ENCODE data around the gene CDC45.
"Not testable (repeated sequence)": the region's sequence is repeated elsewhere in the genome, so short reads cannot be mapped to it uniquely, and the experiment has no call there.

Gene CDC45

GRCh38 chr22:19518635-19519034 is 38.9 kb downstream of the CDC45 start:
- DNase-seq, result no peak

GRCh38 chr22:19519041-19519926 is 39.6 kb downstream of the CDC45 start:
- no peak for DNase-seq

- DNase-seq, result no peak
Measured at GRCh38 chr22:19520007-19520406, 40.3 kb downstream of the CDC45 start.

GRCh38 chr22:19520566-19521305 is 41.0 kb downstream of the CDC45 start:
- DNase-seq, result no peak

GRCh38 chr22:19522190-19522880 is 42.6 kb downstream of the CDC45 start:
- DNase-seq, result no peak

GRCh38 chr22:19522881-19523239 is 43.1 kb downstream of the CDC45 start:
- DNase-seq, result no peak

GRCh38 chr22:19523240-19524169 is 43.8 kb downstream of the CDC45 start:
- no peak for DNase-seq

GRCh38 chr22:19524170-19525115 is 44.7 kb downstream of the CDC45 start, which contains the start of gene CLDN5:
Gene CLDN5, minus strand, starts transcription at chr22:19524410. Its CDS starts 155 bp downstream, at chr22:19524255.
- DNase-seq, result no peak

GRCh38 chr22:19525116-19525660 is 45.5 kb downstream of the CDC45 start:
- no peak for DNase-seq

- no peak for DNase-seq
Measured at GRCh38 chr22:19525666-19526065, 45.9 kb downstream of the CDC45 start.

- no peak for DNase-seq
Measured at GRCh38 chr22:19526076-19526701, 46.5 kb downstream of the CDC45 start.

- no peak for DNase-seq
Measured at GRCh38 chr22:19526702-19527111, 47.0 kb downstream of the CDC45 start.

- DNase-seq, result no peak
Measured at GRCh38 chr22:19527321-19527721, 47.6 kb downstream of the CDC45 start.

GRCh38 chr22:19527861-19528417 is 48.2 kb downstream of the CDC45 start:
- no peak for DNase-seq

GRCh38 chr22:19529811-19530210 is 50.1 kb downstream of the CDC45 start:
- DNase-seq, result no peak

- DNase-seq, result no peak
Measured at GRCh38 chr22:19530751-19531150, 51.0 kb downstream of the CDC45 start.

GRCh38 chr22:19531327-19531726 is 51.6 kb downstream of the CDC45 start:
- not testable (repeated sequence) for DNase-seq

- DNase-seq, result no peak
Measured at GRCh38 chr22:19533049-19533626, 53.4 kb downstream of the CDC45 start.

GRCh38 chr22:19533857-19534256 is 54.1 kb downstream of the CDC45 start:
- DNase-seq, result no peak

- DNase-seq, result no peak
Measured at GRCh38 chr22:19535001-19535400, 55.3 kb downstream of the CDC45 start.

Data from kidney glomerular epithelial cell (primary cell).